ENCODE results near the gene CHD5.
"Not testable (repeated sequence)": the region's sequence is repeated elsewhere in the genome, so short reads cannot be mapped to it uniquely, and the experiment has no call there.

CHD5 gene

DNA sequence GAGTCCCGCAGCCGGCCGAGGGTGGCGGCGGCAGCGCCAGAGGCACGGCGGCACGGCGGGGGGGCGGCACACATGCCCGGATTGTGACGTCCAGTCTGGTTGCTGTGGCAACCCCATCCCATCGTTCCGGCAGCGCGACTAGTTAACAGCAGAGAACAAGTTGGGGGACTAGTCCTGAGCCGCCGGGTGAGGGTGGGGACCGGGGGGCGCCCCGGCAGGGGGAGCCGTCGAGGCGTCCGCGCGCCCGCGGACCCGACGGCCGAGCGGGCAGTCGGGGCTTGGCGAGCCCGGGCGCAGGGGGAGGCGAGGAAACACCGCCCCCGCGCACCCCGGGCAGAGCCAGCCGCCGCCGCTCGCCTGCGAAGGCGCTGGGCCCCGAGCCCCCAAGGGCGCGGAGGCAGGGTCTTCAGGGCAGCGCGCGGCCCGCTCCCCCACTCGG is at the start of gene CHD5:
Gene CHD5 (minus strand): TSS at position 54 of the 439 bp plus-strand sequence. CDS start 298 bp downstream, outside the sequence.
- FAIRE-seq, result no peak

DNA sequence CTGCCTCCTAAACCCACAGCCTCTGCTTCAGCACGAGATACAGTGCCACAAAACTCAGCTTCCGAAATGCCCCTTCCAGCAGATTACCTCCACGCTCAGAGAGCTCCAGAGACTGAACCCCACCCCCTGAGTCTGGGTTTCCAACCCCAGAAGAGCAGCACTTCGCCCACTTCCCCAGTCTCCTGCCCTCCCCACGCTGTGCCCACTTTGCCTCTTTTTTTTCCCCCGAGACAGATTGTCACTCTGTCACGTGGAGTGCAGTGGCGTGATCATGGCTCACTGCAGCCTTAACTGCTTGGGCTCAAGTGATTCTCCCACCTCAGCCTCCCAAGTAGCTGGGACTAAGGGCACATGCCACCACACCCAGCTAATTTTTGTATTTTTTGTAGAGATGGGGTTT is 45.5 kb upstream of the CHD5 start:
- no peak for FAIRE-seq

DNA sequence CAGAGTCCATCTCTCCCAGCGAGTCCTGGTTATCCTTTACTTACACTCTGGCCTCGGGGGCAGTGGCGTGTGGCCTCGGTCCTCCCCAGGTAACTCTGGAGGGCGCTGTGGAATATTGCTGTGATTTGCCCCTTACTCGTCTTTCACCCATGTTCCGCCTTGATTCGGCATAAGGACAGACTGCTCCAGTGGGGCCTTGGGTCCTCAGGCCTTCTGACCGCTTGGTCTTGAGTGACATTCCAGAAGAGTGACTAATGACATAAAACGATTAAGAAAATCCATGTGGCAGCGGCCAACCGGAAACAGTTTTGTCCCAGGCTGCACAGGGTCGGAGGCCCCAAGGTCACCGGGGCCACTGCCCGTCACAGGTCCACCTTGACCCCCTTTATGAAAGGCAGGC is 44.6 kb upstream of the CHD5 start:
- no peak for FAIRE-seq

DNA sequence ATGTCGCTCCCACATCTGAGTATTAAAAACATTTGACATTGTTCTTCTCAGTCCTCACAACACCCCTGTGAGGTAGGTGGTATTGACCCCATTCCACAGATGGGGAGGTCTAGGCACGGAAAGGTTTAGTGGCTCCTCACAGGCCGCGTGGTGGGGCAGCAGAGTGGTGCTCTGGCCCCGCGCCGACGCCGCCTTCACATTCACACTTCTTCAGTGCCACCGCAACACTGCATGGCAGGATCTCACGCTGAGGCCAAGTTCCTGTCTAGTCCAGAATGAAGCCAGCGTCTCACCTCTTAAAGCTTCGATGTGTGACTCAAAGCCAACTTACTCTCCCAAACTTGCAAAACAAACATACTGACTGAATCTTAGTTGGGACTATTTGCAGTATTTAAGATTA is 43.5 kb upstream of the CHD5 start:
- no peak for FAIRE-seq

DNA sequence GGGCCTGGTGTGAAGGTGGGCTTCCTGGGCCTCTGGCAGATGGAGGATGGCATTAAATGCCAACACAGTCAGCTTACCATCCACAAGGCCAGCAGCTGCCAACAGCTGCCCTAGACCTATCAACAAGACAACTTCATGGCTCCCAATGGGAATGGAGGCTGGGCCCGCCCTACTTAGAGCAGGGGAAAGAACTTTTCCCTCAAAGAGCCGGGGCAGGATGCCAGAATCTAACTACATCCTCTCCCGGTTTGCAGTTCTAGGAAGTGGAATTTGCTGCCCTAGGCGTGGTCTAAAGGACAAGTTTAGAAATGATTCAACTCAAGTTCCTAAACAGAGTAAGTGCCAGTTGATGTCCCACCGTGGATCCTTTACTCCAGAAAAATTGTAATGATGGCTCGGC is 42.5 kb upstream of the CHD5 start:
- no peak for FAIRE-seq

DNA sequence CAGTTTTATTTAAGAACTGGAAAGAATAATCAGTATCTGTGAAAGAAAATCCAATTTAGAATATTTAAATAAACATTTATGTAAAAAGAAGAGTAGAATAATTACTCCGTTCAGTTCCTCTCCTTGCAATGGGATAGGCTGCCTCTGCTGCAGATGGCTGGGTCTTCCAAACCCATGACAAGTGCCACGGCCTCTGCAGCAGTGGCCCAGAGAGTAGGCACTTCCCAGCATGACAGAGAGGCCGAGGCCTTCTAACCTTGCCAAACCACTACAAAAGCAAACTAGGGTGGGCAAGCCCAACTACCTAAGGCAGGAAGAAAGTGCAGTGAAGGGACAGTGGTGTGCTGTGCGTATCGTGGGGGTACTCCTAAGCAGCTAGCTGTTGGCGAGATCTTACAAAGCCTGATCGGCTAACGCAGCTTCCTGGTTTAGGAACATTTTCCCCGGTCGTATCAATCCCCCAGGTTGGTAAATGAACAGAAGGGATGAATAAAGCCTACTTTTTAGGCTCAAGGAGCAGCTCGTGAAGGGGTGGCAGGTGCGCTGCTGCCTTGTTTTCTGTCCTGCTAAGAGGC is 41.2 kb upstream of the CHD5 start:
- no peak for FAIRE-seq

DNA sequence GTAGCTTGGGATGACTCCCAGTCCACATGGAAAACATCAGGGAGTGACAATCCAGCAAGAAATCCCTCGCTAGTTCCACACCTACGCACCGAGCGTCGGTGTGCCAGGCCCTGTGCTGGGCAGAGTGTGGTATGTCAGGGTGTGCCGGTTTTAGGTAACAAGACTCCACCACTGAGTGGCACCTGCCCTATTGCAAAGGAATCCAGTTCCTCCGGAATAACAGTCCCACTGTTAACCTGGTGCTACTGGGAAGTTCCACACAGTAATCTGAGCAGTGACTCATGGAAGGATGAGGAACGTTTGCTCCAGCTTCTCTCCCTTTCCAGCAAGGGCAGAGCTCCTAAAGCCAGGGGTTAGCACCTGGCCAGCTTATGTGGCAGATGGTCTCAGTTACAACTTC is 40.1 kb upstream of the CHD5 start:
- no peak for FAIRE-seq

DNA sequence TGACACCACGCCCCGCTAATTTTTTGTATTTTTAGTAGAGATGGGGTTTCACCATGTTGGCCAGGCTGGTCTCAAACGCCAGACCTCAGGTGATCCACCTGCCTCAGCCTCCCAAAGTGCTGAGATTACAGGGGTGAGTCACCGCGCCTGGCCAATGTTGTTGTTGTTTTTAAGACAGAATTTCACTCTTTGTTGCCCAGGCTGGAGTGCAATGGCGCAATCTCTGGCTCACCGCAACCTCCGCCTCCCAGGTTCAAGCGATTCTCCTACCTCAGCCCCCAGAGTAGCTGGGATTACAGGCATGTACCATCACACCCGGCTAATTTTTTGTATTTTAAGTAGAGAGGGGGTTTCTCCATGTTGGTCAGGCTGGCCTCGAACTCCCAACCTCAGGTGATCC is 39.5 kb upstream of the CHD5 start:
- FAIRE-seq, result not testable (repeated sequence)

DNA sequence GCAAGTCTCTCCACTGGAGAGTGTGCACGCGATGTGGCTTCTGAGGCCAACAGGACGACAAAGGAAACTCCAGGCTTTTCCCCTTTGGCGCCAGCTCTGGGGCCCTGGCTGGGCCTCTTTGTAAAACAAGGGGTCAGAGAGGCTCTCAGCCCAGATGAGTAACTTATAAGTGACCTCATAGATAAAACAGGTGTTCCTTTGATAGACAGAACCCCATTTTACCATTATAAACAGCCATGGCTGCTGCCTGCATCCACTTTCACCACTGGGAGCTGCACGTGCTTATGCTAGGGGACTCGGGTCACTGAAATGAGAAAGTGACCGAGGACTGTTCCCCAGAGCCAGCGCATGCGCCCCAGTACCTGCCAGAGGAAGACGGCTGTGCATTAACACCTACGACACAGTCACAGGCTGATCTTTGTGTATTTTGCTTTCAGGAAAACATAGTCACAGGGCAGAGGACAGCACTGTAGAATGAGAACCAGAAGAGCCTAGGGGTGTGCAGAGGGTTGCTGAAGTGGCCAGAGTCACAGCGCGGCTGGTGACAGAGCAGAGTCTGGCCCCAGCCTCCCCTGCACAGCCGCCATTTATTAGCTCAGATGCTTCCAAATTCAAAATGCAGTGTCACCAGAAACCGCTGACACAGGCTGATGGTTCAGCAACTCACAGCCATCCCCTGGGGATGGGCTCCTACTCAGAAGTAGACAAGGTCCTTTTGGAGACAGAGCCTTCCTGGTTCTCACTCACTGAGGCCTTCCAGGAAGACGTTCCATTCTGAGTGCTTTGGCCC is 38.4 kb upstream of the CHD5 start:
- no peak for FAIRE-seq

DNA sequence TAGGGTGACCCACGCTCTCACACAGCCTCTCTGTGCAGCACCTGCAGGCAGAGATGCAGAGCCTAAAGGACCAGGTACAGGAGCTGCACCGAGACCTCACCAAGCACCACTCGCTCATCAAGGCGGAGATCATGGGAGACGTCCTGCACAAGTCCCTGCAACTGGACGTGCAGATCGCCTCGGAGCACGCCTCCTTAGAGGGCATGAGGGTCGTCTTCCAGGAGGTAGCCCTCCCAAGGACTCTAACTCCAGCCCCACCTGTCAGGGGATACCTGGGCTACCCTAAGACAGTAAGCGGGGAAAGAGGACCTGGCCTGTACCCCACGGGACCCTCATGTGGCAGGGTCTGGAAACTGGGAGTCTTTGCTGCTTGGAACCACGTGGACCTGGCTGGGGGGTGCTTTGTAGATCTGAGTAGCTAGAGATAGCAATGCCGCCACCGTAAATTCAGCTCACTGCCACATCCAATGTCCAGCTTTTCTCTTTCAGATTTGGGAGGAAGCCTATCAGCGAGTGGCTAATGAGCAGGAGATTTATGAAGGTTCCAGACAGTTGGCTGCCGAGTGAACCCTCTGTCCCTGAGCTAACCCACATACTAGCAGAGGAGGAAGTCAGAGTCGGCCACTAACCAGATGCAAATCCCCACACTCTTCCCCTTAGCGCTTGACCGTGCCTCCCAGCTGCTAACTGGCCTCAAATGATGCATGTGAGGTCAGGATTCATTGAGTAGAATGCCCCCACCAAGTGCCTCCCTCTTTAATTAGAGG is 32.3 kb upstream of the CHD5 start:
- no peak for FAIRE-seq

DNA sequence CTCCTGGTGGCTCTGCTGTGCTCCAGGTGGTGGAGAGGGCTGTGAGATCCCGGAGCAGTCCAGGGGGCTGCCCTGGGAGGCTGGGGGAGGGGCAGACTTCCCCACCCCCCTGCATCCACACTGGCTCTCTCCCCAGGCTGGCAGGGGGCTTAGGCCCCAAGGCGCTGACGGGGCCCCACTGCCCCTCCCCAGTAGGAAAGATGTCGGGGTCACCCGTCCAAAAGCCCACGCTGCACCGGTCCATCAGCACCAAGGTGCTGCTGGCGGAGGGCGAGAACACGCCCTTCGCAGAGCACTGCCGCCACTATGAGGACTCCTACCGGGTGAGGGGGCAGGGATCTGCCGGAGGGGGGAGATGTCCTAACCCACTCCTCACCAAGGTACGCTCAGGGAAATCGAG is 31.6 kb upstream of the CHD5 start:
- no peak for FAIRE-seq

DNA sequence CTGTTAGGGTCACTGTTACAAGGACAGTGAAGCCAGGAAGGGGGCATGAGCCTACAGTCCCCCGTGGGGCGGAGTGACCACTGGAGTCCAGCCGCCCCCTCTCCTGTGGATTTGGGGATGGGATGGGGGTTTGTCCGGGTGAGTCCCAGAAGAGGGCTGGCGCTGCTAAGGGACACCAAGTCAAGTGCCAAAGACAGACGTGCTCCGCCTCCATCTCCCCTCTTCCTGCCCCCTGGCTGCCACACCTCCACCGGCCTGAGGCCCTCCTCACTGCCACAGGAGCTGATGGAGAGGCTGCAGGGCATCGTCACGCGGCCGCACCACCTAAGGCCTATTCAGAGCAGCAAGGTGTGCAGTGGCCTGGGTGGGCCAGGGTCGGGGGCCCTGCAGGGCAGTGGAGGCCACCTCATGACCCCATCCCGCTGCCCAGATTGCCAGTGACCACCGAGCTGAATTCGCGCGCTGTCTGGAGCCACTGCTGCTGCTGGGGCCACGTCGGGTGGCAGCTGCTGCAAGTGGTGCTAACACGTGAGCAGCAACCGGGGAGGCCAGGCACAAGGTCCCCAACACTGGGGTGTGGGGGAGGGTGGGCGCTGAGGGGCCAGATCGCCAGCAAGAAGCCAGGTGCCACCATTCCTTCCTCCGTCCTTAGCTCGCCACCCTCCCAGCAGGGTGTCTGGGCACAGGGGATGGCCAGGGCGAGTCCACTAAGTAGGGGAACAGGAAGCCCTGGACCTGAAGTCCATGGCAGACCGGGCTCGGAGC is 30.7 kb upstream of the CHD5 start:
- FAIRE-seq, result no peak

DNA sequence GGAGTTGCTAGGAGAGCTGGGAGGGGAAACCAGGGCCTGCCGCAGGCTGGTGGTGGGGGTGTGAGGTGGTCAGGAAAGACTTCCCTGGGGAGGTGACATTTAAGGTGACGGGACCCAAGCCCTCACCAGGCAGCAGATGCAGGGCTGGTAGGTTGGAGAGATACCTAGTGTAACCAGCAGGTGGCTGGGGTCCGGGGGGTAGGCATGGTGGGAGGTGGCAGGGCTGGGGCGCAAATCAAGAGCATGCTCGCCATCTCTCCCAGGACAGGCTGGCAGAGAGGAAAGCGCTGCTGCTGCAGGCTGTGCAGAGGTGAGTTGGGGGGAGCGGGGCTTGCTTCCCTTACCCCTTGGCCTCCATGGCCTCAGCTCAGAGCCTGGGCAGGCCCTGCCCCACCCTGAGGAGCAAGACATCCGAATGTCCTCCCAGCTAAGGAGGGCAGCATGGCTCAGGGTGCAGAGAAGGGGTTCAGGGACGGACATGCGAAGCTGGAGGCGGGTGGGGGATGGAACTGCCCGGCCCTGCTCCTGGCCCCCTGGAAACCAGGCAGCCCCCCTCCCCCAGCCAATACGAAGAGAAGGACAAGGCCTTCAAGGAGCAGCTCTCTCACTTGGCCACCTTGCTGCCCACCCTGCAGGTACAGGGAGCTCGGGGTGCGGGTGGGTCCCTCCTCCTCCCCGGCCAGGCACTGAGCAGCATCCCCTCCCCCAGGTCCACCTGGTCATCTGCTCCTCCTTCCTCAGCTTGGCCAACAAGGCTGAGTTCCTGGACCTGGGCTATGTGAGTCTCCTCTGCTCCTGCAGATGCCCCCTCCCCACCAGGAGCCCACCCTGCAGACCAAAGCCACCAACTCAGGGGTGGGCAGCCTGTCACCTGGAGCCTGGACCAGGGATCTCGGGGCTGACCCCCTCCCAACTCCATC is 29.8 kb upstream of the CHD5 start:
- no peak for FAIRE-seq

DNA sequence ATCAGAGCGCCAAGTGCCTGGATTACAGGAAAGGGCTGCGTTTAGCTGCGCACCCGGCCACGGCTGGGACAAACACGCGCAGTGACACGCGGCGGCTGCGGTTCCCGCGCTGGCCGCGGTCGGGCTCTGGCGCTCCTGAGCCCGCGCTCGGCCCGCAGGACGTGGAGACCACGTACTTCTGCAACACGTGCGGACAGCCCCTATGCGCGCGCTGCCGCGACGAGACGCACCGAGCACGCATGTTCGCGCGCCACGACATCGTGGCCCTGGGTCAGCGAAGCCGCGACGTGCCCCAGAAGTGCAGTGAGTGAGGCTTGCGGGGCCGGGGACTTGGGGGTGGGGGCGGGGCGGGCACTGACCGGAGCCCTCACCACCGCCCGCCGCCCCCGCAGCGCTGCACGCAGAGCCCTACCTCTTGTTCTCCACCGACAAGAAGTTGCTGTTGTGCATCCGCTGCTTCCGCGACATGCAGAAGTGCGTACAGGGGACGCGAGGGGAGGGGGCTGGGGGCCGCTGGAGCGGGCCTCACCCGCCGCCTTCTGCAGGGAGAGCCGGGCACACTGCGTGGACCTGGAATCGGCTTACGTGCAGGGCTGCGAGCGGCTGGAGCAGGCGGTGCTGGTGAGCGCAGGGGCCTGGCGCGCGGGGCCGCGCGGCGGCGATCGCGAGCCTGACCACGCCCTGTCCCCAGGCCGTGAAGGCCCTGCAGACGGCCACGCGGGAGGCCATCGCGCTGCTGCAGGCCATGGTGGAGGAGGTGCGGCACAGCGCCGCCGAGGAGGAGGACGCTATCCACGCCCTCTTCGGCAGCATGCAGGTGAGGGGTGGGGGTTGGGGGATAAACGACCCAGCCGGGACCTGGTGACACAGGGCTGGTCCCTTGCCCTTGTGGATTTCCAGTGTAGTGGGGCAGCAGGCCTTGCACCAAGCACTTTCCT is 28.9 kb upstream of the CHD5 start:
- no peak for FAIRE-seq

DNA sequence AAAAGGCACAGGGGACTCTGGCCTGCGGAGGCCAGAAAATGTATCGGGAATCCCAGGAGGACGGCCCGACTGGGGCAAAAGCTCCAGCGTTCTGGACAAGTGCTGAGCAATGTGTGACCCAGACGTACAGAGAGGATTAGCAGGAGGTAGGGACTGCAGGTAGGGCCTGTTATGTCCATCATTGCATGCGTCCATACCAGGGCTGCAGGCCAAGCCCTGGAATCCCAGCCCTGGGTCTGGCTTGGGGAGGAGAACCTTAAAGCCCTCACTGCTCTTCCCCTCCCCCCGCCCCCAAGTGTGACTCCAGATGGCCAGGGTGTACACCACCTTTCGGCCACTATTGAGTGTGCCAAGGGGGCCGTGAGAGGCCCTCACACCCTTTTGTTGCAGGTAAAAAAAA is 27.8 kb upstream of the CHD5 start:
- no peak for FAIRE-seq

DNA sequence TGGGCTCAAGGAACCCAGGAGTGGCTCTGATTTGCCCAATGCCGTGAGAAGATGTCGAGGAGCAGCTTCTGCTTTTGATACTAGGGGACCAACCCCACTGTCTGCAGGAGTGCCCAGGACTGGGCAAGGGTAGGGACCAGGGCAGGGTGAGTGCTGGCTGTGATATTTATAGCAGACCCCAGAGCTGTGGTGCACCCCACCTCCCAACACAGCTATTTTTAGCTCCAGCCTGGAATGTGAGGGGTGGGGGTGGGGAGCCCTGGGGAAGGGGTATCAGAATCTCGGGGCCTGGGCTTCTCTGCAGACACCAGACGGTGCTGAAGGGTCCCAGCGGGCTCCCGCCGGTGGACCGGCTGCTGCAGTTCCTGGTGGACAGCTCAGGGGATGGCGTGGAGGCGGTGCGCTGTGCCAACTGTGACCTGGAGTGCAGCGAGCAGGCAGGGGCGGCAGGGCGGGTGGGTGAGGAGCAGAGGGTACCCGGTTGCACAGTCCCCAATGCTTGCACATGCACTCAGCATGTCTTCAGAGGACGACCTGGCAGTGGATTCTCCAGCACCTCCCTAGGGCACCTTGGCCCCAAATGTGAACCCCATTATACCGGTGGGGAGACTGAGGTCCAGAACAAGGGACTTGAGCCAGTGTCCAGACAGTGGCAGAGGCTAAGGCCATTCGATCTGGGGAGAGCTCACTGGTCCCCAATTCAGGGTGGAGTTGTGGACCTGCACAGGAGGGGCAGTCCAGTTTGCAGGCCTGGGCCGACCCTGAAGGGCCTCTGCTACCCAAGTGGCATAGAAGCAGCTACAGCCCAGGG is 27.2 kb upstream of the CHD5 start:
- no peak for FAIRE-seq

DNA sequence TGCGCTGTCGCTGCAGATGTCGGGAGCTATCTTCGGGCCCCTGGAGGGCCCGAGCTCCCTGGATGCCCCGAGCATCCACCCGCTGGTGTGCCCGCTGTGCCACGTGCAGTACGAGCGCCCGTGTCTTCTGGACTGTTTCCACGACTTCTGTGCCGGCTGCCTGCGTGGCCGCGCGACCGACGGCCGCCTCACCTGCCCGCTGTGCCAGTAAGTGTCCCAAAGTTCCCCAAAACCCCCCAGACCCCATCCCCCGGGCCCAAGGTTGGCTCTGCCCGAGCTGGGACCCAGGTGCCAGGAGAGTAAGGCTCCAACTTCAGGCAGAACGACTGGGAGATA is 26.4 kb upstream of the CHD5 start:
- FAIRE-seq, result no peak

DNA sequence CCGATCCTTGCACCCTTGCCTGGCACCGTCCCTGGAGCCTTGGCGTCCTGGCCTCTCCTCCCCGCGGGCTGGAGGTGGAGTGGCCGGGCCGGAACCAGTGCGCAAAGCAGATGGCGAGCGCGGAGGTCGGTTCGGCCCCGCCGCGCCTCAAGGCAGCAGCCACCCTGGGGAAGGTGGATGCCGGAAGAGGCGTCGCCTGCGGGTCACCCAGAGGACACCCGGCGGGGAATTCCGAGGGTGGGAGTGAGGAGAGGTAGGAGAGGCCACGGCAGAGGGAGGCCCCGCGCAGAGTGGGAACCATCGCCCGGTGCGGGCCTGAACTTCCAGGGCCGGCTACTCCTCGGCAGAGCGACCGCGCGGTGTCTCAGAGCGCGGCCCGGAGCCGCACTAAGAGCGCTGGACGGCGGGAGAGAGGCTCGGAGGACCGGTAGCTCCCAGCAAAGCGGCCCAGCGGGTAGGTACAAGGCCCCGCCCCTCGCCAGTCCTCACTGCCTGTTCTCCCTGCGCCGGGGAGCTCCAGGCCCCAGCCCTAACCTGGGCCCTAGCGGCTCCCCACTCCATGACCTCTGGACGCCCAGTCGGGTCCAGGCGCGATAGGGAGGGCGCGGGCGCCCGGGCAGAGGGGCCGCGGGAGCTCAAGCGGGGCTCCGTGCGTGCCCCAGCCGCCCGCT is 25.9 kb upstream of the CHD5 start, which contains the start of gene RNF207:
Gene RNF207 (plus strand): TSS at position 271 of the 671 bp plus-strand sequence. CDS start 417 bp downstream, outside the sequence.
- no peak for FAIRE-seq

DNA sequence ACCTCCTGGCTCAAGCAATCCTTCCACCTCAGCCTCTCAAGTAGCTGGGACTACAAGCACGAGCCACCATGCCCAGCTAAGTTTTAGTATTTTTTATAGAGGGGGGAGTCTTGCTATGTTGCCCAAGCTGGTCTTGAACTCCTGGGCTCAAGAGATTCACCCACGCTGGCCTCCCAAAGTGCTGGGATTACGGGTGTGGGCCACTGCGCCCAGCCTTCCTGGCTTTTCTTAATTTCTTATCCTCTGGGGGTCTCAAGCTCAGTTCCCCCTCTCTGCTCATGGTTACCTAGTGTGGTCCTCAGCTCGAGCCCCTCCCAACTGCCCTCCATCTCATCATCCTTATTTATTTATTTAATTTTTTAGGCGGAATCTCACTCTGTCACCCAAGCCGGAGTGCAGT is 22.1 kb upstream of the CHD5 start:
- FAIRE-seq, result no peak

Data from endometrium (tissue), 2 donors.